Vagina (tissue), 2 donors: Measurements from ENCODE around the gene DCTD.

ENCODE experiments used
- POLR2A ChIP-seq, 2 donors: fragments of 450-650 bp; IDR thresholded peaks; one replicate each; pipeline ENCODE4 v1.6.1; 2017; ENCODE audit warnings: antibody characterized with exemption in 2 of 2, mild to moderate bottlenecking in 2 of 2, moderate library complexity in 2 of 2
- POLR2AphosphoS5 ChIP-seq, 2 donors: sonication (generic); formaldehyde crosslinking; IDR thresholded peaks; one replicate each; pipeline ENCODE4 v1.9.0; 2017; ENCODE audit warnings: antibody characterized with exemption in 2 of 2, mild to moderate bottlenecking in 2 of 2, low read depth in 1 of 2; ENCODE audit not compliant: insufficient read depth in 1 of 2
- TF ChIP-seq, protein P1 (sequence below), 3 experiments: fragments of 450-650 bp in 2 of 3; fragments of 200-600 bp in 1 of 3; sonication (generic) in 1 of 3; IDR thresholded peaks; one replicate each; pipeline ENCODE4 v1.5.1; 2017 to 2019; ENCODE audit warnings: antibody characterized with exemption in 3 of 3, mild to moderate bottlenecking in 2 of 3, moderate library complexity in 2 of 3

- TF ChIP-seq, protein P1, sequence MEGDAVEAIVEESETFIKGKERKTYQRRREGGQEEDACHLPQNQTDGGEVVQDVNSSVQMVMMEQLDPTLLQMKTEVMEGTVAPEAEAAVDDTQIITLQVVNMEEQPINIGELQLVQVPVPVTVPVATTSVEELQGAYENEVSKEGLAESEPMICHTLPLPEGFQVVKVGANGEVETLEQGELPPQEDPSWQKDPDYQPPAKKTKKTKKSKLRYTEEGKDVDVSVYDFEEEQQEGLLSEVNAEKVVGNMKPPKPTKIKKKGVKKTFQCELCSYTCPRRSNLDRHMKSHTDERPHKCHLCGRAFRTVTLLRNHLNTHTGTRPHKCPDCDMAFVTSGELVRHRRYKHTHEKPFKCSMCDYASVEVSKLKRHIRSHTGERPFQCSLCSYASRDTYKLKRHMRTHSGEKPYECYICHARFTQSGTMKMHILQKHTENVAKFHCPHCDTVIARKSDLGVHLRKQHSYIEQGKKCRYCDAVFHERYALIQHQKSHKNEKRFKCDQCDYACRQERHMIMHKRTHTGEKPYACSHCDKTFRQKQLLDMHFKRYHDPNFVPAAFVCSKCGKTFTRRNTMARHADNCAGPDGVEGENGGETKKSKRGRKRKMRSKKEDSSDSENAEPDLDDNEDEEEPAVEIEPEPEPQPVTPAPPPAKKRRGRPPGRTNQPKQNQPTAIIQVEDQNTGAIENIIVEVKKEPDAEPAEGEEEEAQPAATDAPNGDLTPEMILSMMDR (IDR thresholded peaks at IDR 0.05) = no peak
- TF ChIP-seq POLR2A (IDR thresholded peaks at IDR 0.05) (no peak), POLR2AphosphoS5 (IDR thresholded peaks at IDR 0.05; ENCODE audit: insufficient read depth in 1 of 2, low read depth in 1 of 2) (no peak)
Observed at GRCh38 chr4:182863501-182863900, 53.7 kb downstream of the DCTD start.
